HG03442 (cell line): ENCODE data around the gene LRSAM1.
A peak's percentile ranks its signal among the peaks of the same experiment; 100 is the strongest.

Experiments used
- ATAC-seq: cut with Tn5 transposase; IDR thresholded peaks from one replicate; pipeline ENCODE4 v1.9.1; 2021; ENCODE audit warnings: mild to moderate bottlenecking, moderate library complexity; ENCODE audit not compliant: unreplicated experiment

The LRSAM1 gene

GRCh38 chr9:127450830-127451607 is at the start of gene LRSAM1, which contains the start of gene RPL12:
LRSAM1 (plus strand) TSS chr9:127451510; CDS start chr9:127454528, 3,018 bp downstream.
RPL12 (minus strand) TSS chr9:127451406; CDS start chr9:127451317, 89 bp downstream.
- peak; percentile 55 for ATAC-seq

GRCh38 chr9:127402401-127403090 is 48.8 kb upstream of the LRSAM1 start:
- no peak for ATAC-seq

GRCh38 chr9:127403507-127404192 is 47.7 kb upstream of the LRSAM1 start:
- no peak for ATAC-seq

GRCh38 chr9:127404631-127405030 is 46.7 kb upstream of the LRSAM1 start:
- no peak for ATAC-seq

- ATAC-seq: no peak
These were observed 45.8 kb upstream of the LRSAM1 start for GRCh38 chr9:127405344-127406125.

GRCh38 chr9:127406799-127407491 is 44.4 kb upstream of the LRSAM1 start:
- no peak for ATAC-seq

- ATAC-seq: no peak
These were observed 43.8 kb upstream of the LRSAM1 start for GRCh38 chr9:127407492-127407843.

- ATAC-seq: no peak
These were observed 40.2 kb upstream of the LRSAM1 start for GRCh38 chr9:127411122-127411521.

GRCh38 chr9:127415141-127415540 is 36.2 kb upstream of the LRSAM1 start:
- ATAC-seq: no peak

GRCh38 chr9:127415657-127416056 is 35.7 kb upstream of the LRSAM1 start:
- ATAC-seq: no peak

- no peak for ATAC-seq
These were observed 33.9 kb upstream of the LRSAM1 start for GRCh38 chr9:127417131-127418036.

GRCh38 chr9:127418037-127418471 is 33.3 kb upstream of the LRSAM1 start:
- no peak for ATAC-seq

GRCh38 chr9:127419348-127419747 is 32.0 kb upstream of the LRSAM1 start:
- ATAC-seq: no peak

- ATAC-seq: no peak
These were observed 30.3 kb upstream of the LRSAM1 start for GRCh38 chr9:127421057-127421456.

GRCh38 chr9:127422133-127422782 is 29.1 kb upstream of the LRSAM1 start:
- no peak for ATAC-seq

- no peak for ATAC-seq
These were observed 28.5 kb upstream of the LRSAM1 start for GRCh38 chr9:127422787-127423186.

- no peak for ATAC-seq
These were observed 27.8 kb upstream of the LRSAM1 start for GRCh38 chr9:127423476-127423933.

- peak; percentile 84 for ATAC-seq
These were observed 27.2 kb upstream of the LRSAM1 start, which contains the start of gene ZNF79 for GRCh38 chr9:127423934-127424675. ZNF79 (plus strand) TSS chr9:127424382; CDS start chr9:127424788, 406 bp downstream.
